Coronary artery (tissue), 2 donors: ENCODE measurements around the gene SLC22A7.

Source experiments
- DNase-seq: peaks from one replicate; pipeline ENCODE4 v3.0.0-alpha.2; 2017; ENCODE audit warnings: low spot score
- H3K27ac ChIP-seq, 2 donors: fragments of 200-600 bp; sonication (generic); one replicate each; pipeline ENCODE4 v1.5.1; 2016 to 2019
- H3K4me3 ChIP-seq: fragments of 200-600 bp; sonication (generic); 2 replicates; pipeline ENCODE4 v1.5.1; 2016; ENCODE audit warnings: mild to moderate bottlenecking, moderate library complexity
- TF ChIP-seq, protein P1 (sequence below): fragments of 200-600 bp; sonication (generic); IDR thresholded peaks from one replicate; pipeline ENCODE4 v1.5.1; 2019; ENCODE audit warnings: antibody characterized with exemption

Gene SLC22A7

DNA sequence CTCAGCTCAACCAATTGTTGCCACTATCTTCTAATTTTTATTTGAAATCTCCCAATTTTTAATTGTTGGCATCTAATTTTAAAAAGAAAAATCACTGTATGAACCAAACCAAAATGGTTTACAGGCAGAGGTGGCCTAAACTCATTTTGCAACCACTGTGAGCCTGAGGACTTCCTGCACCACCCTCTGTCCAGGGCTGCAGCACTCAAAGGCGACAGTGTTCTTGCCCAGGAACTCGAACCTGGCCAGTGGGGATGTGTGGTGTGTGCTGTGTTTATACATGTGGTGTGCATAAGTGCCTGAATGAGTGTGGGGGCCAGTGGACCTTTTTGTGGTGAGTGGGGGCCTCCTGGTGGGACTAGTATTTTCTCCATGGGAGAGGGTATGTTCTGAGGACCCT, 24.4 kb upstream of the SLC22A7 start:
- DNase-seq: no peak
- H3K4me3 ChIP-seq: no peak overlapping the region
- H3K27ac ChIP-seq: no peak overlapping the region
- TF ChIP-seq, protein P1, sequence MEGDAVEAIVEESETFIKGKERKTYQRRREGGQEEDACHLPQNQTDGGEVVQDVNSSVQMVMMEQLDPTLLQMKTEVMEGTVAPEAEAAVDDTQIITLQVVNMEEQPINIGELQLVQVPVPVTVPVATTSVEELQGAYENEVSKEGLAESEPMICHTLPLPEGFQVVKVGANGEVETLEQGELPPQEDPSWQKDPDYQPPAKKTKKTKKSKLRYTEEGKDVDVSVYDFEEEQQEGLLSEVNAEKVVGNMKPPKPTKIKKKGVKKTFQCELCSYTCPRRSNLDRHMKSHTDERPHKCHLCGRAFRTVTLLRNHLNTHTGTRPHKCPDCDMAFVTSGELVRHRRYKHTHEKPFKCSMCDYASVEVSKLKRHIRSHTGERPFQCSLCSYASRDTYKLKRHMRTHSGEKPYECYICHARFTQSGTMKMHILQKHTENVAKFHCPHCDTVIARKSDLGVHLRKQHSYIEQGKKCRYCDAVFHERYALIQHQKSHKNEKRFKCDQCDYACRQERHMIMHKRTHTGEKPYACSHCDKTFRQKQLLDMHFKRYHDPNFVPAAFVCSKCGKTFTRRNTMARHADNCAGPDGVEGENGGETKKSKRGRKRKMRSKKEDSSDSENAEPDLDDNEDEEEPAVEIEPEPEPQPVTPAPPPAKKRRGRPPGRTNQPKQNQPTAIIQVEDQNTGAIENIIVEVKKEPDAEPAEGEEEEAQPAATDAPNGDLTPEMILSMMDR: no peak

DNA sequence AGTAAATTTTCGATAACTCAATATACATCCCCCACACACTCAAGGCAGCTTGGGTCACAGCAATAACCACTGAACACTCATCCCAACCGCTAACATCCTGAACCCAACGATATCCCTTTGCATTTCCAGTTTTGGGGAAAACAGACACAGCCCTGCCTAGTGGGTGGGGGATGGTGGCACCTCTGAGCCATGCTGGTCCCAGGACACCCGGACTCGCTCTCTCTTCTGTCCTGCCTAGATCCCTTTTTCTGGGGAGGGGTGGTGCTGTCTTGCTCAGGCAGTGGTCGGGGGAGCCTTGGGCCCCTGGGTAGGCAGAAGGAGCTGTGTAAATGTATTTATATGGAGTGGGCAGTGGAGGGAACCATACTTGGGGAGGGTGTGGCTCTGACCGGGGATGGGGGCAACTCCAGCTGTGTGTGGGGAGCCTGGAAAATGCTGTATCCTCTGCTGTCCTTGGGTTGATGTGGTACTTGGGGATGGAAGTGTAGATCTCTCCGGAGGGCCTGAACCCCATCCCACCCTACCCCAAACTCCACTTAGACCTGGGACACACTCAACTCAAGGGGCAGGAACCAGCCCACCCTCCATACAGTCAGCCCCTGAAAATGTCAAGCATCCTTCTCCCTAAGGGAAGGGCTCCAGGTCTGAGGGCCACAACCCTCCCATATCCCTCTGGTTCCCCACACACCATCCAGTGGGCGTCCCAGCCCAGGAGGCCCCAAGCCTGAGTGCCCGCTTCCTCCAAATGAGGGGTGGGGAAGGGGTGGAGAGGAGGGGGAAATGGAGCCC, 23.7 kb upstream of the SLC22A7 start:
- TF ChIP-seq, protein P1: no peak
- Histone ChIP-seq H3K4me3 (peak overlapping the region; percentile 72), H3K27ac (no peak overlapping the region)
- no peak for DNase-seq

DNA sequence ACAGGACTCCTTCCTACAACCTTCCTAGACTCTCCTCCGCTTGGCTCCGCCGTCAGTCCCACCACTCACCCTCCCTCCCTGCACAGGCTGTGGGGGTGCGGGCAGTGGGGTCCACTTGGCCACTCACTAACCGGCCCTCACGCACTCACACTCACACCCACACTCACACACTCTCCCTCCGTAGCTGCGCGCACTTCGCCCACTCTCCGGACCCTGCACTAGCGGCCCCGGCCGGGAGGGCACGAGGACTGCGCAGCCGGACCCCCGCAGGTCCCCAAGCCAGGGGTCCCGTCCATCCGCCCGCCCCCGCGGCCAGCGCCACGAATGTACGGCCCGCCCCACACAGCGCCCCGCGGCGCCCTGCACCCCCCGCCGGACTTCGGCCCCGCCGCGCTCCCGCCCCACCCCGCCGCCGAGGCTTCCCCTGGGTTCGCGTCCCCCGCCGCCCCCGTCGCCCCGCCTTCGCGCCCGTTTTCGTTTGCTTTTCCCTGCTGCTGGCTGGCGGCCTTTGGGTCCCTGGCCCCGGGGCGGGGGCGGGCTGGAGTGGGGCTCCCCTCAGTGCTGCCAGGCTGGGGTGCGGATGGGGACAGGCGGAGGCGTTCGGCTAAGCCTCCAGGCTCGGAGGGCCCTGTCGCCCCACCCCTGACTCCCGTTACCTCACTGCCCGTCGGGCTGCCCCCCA, 23.0 kb upstream of the SLC22A7 start:
- no peak for DNase-seq
- TF ChIP-seq, protein P1: no peak
- Histone ChIP-seq H3K27ac (no peak overlapping the region), H3K4me3 (peak overlapping the region; percentile 72)

DNA sequence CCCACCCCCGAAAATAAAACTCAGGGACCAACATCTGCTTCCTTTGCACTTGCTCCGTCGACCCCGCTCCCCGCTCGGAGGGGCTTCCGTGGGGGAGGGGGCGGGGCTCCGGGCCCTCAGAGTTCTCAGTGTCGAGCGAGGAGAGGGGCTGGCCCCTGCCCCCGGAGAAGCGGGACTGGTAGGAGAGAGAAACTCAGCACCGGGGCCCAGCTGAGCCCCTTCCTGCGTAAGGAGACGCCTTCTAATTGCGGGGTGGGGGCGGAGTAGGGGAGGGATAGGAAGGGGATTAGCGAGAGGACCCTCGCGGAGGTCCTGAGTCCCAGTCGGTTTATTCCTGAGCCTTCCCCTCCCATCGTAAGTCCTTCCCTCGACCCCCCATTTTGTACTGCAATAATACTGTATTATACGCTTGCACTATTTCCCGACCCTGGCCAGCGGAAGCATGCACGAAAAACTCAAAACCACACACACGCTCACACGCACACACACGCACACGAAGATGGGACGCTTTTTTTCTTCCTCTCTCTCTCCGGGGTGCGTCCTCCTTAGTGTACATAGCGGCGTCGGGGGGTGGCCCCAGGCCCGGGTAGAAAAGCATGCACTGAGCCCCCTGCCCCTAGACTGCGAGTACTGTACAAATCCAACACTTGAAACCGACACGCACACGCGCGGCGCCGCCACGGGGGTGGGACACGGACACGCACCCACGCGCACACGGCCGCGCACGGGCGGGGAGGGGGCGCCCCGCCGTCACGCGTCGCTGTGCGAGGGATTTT, 22.1 kb upstream of the SLC22A7 start:
- no peak for DNase-seq
- peak overlapping the region; percentile 72 for H3K4me3 ChIP-seq
- no peak overlapping the region for H3K27ac ChIP-seq
- TF ChIP-seq, protein P1: no peak

DNA sequence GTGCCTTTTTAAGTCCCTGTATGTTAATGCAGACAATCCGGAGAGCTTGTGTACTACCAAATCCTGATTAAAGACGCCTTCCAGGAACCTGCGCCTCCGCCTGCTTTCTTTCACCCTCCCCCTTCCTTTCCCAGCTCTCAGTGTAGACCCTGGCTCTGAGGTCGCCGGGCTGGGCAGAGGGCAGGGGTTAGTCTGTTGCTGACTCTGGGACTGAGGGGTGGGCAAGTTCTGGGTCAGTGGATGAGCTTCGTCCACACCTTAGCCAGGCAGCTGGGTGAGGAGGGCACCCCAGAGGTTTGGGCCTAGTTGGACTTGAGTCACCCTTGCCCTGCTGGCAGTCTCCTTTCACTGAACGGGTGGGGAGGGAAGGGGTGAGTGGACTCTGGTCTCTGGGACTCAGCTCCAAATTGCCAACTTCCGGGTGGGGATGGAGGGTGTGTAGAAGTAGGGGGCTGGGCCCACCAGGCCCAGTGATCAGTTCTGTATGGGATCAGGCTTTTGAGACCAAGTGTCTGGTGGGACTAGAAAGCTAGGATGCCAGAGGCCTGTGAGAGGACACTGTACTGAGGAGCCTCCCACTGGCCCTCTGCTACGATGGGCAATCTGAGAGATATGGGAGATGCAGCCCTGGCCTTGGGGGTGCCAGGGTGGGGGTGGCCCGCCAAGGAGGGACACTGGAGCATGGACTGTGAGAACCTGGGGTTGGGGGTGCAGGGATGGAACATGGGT, 21.3 kb upstream of the SLC22A7 start:
- no peak overlapping the region for H3K27ac ChIP-seq
- TF ChIP-seq, protein P1: no peak
- peak overlapping the region; percentile 72 for H3K4me3 ChIP-seq
- DNase-seq: no peak

DNA sequence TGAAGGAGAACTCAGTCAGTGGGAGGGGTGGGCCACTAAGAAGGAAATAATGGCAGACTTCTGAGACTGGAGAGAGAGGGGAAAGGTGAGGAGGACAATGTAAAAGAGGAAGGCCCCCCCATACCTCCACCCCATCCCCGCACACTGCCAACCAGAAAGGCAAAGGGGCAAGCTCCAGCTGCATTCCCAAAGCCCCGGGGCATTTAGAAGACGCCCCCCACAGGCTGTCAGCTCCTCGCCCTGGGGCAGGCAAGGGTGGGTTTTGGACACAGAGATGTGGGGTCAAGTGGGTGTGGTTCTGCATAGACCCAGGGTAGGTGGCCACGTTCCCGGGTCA, 20.8 kb upstream of the SLC22A7 start:
- TF ChIP-seq, protein P1: no peak
- no peak overlapping the region for H3K27ac ChIP-seq
- no peak overlapping the region for H3K4me3 ChIP-seq
- no peak for DNase-seq
